ENCODE data around the gene SOX13.
A peak's percentile ranks its signal among the peaks of the same experiment; 100 is the strongest.

SOX13 gene

DNA sequence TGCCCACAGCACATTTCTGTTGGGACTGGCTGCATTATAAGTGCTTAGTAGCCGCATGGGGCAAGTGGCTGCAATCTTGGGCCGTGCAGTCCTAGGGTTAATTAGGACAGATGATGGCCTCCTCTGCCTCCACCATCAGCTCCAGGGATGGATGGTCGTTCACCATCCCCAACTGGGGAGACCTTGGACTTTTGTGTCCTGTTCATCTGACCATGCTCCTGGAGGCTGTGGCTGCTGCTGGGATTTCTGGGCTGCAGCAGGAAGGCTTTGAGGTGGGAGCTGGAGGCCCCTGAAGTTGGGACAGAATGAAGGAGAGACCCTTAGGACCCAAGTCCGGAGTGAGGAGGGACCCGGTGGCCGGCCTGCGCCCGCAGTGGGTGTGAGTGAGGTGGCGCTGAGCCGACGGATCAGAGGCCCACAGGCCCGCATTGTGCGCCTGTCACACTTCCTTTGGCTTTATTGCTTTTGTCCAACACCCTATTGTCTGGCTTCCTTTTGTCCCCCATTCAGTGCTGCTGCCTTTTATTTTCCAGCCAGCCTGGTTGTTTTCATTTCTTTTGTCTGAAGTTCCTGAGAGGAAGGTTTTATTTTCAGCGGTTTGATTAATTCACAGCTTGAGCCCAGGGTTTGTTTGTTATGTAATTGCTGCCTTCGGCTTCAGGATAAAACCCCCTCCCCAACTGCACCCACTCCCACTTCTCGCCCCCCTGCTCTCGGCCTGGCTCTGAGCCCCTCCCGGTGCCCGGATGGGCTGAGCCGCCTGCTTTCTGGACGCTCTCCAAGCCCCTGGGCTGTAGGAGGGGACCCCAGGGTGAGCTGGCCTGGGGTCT lies 35.6 kb downstream of the SOX13 start:
- DNase-seq = no peak

DNA sequence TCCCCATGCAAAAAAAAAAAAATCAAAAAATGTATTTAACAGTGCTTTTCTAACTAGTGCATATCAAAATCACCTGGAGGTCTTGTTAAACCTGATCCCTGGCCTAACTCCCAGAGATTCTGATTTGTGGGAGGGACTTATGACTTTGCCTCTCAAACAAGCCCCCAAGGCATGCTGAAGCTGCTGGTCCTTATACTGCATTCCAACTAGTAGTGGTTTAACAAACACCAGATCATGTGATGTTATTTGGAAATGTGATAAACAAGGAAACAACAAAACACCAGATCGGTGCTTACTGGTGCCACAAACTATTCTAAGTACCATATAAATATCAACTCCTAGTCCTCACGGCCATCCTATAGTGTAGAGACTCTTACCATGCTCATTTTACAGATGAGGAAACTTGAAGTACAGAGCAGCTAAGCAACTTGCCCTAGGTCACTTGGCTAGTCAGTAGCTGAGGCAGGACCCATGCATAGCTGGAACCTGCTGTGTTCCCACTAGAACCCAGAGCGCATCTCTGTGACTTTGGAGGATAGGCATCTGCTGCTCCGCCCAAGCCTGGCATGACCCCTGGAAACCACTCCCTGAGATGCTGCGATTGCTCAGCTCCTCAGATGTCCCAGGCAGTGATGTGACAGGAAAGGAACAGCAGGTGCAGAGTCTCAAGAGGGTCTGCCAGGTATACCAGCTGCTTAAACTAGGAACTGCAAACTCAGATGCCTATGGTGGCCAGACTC lies 38.1 kb downstream of the SOX13 start:
- DNase-seq = no peak

DNA sequence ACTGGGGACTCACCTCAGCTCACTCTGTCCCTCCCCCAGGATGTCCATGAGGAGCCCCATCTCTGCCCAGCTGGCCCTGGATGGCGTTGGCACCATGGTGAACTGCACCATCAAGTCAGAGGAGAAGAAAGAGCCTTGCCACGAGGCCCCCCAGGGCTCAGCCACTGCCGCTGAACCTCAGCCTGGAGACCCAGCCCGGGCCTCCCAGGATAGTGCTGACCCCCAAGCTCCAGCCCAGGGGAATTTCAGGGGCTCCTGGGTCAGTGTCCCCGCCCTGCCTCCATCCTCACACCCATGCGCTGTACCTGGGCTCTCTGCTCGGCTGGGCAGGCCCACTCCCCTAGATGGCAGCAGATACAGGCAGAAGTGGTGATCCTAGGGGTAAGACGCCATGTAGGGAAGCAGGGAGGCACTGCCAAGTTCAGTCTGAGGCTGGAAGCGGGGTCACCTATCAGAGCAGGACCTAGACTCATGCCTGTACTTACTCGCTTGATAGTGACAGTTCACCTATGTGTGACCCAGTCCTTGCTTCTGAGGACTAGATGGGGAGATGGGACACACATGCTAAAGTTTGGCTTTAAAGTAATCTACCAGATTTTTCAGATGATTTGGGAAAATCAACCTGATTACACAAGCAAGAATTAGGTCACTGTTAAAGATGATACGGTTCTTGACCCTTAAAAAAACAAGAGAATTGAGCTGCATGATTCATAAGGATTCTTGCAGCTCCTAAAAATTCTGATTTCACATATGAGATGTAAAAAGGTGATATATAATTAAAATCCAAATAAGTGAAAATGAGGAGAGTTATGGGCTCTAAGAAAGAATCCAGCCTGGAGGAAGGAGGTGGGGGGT lies 40.2 kb downstream of the SOX13 start:
- no peak for DNase-seq

DNA sequence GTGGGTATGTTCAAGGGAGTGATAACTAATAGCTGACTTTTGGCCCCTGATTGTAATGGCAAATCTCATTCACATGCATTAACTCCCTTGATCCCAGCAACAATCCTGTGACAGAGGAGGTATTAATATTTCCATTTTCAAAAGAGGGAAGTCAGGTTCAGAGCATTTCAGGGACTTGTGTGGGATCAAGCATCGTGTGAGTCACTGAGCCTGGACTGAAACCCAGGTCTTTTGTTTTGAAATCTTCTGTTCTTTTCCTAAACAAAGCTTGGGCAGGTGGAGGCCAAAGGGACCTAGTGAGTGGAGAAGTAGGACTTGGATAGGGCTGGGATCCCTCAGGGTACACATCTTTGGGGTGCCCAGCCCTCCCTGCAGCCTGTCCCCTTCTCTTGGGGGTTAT lies 41.0 kb downstream of the SOX13 start:
- DNase-seq = no peak

DNA sequence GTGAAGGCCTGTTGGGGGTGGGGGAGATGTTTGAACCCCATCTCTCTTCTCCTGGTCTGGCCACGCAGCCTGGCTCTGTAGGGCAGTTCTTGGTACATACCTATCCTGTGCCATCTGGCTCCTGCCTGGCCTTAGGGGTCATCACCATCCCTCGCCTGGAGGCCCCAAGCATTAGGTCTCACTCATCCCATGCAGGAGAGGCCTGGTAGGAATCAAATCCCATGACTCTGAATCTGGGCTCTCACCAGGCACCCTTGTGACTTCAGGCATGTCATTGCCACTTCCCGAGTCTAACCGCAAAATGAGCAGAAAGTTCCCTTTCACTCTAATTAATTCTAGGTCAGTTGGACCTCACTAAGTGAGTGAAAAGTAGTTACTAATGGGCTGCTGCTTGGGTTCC lies 41.7 kb downstream of the SOX13 start:
- peak; percentile 18 for DNase-seq

DNA sequence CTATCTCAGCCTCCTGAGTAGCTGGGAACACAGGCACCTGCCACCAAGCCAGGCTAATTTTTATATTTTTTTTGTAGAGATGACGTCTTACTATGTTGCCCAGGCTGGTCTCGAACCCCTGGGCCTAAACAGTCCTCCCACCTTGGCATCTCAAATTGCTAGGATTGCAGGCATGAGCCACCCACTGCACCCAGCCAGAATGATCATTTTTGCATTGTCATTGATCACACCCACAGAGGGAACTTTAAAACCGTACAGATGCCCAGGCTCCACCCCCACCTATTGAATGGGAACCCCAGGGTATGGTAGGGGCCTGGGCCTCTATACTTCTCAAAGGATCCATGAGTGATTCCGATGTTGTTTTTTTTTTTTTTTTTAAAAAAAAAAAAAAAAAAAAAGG lies 42.2 kb downstream of the SOX13 start:
- DNase-seq = peak; percentile 30

DNA sequence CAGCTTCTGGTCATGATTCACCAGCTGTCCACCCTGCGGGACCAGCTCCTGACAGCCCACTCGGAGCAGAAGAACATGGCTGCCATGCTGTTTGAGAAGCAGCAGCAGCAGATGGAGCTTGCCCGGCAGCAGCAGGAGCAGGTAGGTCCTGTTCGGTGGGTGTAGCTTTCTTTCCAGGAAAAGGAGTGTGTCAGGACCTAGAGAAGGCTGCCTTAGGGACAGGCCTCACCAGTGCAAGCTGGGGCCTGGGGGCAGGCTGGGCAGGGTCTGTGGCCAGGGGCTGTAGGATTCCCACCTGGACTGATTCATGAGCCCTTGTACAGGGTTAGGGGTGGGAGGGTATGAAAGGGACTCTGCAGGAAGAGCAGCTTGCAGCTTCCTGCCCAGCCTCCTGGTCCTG lies 43.6 kb downstream of the SOX13 start:
- DNase-seq = no peak

DNA sequence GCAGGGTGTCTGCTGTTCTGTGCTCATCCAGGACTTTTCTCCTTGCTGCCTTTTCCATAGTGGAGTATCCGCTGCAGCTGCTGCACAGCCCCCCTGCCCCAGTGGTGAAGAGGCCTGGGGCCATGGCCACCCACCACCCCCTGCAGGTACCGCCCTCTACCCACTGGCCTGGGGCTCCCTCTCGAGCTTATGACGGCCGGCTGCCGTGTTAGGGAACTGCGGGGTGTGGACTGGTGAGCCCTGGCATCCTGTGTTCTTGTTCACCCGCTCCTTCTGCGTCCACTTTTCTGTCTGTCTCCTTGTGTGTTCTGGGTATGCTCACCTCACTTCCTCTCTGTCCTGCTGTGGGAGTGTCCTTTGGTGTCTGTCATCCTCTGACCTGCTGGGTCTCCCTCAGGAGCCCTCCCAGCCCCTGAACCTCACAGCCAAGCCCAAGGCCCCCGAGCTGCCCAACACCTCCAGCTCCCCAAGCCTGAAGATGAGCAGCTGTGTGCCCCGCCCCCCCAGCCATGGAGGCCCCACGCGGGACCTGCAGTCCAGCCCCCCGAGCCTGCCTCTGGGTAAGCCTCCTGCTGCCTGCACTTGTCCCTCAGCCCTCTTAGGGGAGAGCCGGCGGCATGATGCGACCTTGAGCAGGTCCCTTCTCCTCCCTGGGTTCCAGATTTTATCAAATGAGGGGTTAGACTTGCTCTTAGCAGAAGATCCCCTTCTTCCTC lies 49.1 kb downstream of the SOX13 start:
- DNase-seq = no peak

DNA sequence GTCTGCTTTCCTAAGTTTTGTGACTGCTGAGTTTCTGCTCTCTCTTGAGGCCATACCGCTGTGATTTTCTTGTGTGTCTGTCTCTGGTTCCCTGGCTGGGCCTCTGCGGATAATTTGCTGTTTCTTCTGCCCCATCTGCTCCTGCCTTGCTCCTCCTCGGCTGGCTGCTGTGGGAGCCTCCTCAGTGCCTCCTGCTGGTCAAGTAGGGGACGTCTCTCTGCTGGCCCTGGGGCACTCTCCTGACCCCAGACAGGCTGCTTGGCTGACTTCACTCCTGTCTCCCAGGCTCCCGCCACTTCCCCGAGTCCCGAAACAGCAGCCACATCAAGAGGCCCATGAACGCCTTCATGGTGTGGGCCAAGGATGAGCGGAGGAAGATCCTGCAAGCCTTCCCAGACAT lies 50.5 kb downstream of the SOX13 start:
- peak; percentile 46 for DNase-seq

DNA sequence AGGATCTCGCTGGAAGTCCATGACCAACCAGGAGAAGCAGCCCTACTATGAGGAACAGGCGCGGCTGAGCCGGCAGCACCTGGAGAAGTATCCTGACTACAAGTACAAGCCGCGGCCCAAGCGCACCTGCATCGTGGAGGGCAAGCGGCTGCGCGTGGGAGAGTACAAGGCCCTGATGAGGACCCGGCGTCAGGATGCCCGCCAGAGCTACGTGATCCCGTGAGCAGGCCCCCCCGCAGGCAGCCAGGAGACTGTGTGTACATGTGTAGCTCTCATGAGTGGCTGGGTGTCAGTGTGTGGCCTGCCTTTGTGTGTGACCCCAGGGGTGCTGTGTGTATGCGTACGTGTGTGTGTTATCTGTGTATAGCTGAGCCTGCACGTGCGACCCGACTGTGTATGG lies 51.7 kb downstream of the SOX13 start:
- no peak for DNase-seq

DNA sequence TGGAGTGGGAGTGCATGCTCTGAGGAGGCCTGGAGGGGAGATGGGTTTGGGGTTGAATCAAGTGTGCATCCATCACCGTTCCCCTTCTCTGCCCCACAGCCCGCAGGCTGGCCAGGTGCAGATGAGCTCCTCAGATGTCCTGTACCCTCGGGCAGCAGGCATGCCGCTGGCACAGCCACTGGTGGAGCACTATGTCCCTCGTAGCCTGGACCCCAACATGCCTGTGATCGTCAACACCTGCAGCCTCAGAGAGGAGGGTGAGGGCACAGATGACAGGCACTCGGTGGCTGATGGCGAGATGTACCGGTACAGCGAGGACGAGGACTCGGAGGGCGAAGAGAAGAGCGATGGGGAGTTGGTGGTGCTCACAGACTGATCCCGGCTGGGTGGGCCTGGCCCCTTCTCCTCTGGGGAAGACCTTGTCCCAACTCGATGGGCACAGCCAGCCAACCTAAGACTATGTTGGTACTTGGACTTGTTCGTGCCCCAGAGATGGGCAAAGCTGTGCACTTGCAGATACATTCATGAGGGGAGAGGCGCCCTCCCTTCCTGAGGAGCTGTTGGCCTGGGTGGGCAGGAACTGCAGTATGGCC lies 52.9 kb downstream of the SOX13 start:
- DNase-seq = no peak

DNA sequence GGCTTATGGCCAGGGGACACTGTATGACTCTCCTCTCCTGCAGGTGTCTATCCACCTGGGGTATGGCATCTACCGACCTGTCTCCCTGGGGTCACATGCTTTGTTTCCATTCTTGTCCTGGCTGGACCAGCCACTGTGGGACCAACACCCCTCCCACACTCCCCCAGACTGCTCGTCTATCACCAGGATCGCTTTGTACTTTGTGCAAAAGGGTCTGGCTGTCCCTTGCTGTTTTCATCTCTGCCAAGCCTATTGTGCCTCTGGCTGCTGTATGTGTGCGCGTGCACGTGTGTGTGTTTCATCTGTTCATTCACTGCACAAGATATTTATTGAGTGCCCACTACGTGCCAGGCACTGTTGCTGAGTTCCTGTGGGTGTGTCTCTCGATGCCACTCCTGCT lies 53.5 kb downstream of the SOX13 start:
- DNase-seq = no peak

DNA sequence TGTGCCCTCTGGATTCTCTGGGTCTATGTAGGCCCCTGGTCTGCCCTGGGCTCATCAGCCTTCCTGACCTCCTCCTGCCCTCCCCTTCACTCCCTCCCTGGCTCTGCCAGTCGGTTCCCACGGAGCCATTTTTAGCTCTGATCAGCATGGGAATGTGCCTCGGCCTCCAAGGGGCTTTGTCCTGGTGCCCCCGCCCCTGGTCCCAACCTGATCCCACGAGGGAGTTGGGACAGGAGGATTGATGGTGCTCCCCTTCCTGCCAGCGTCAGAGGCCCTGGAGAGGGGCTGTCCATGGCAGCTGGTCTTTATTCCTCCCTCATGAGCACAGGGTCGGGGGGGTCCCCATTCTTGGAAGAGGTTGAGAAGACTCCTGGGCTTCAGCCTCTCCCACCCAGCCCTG lies 54.0 kb downstream of the SOX13 start:
- DNase-seq = no peak

DNA sequence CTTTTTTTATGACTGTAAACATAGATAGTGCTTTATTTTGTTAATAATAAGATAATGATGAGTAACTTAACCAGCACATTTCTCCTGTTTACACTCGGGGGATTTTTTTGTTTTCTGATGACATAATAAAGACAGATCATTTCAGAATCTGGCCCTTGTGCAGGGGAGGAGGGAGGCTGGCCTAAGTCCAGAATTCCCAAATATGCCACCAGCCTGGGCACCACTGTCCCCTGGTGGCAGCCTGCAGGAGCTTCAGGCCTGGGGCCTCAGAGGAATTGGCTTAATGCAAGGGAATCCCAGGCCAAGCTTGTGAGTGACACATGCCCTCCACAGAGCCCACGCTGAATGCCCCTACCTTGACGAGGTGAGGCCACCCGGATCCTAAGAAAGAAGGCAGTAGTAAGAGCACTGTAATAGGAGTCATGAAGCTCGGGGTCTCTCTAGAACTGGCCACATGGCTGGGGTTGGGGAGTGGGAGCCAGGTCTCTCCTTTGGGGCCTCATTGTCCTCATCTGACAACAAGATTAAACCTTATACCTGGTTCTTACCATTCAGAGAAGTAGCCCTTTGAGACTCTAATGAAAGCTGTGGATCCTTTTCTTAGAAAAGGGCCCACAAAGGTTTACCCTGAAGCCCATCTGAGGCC lies 54.8 kb downstream of the SOX13 start:
- peak; percentile 77 for DNase-seq

DNA sequence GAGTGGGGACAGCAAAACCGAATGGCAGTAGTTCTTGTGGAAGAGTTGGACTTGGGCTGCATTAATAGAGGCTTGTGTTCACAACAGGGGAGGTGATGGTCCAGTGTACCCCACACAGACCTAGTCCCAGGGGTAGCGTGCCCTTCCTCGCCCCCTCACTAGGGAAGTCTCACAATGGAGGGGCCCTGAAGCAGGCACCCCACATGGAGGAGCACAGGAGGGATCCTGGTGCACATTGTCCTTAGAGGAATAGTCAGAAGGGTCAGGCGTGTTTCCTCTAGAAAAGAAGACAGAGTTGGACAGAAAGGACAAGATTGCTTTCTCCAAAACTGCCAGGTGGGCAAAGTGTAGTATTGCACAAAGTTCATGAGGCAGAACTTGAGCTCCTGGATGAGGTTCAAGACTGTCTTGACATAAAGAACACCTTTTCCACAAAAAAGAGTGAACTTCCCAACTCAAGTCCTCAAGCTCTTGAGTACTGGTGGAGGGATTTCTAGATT lies 55.6 kb downstream of the SOX13 start:
- no peak for DNase-seq

DNA sequence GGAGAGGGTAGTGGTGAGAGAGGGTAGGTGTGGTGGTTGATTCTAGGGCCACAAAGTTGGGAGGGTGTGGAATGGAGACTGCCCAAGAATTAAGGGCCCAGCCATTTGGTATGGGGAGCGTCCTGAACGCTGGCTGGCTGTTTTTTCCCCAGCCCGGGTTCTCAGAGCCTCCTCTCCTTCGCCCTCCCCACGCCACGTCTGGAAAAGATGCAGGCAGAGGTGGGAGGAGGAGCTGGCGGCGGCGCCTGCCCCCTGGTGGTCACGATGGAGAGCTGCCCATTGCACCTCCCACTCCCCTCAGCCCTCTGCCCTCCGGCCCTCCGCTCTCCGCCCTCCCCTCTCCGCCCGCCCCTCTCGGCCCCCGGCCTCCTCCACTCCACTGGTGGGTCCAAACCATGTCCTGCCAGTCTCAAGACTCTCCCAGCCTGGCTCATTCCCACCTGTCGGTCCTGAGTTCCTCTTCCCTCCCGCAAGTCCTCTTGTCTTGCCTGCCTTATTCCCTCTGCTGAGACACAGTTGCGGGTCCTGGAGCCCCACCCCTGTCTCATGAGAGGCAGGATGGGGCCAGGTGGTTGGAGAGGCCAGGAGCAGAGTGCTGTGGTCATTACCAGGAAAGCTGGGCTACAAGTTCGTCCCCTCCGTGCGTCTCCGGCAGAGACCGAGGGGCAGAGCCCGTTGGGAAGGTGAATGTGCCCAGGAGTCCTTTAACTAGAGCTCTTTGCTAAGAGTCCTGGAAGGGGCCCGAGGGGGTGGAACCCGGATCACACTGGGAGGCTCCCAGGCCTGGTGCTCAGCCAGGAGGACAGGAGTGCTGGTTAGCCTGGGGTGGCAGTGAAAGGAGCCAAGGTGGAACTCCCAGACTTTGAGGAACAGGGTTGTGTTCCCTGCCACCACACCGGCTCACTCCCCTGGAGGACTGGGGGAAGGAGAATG lies 56.3 kb downstream of the SOX13 start:
- peak; percentile 73 for DNase-seq

DNA sequence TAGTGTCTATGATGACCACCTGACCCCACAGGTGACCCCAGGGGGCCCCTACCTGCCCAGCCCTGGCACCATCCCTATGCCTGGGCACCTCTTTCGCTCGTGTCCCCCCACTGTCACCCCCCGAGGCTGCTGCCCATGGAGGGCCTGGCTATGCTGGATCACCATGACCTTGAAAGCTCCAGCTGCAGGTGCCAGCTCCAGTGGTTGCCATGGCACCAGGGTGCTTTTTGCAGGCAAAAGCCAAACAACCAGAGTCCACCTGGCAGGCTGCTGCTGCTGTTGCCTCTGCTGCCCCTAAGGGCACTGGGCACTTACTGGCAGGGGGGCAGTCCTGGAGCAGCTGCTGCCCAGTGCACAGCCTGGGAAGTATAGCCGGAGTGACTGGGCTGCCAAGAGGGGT lies 57.3 kb downstream of the SOX13 start:
- no peak for DNase-seq

DNA sequence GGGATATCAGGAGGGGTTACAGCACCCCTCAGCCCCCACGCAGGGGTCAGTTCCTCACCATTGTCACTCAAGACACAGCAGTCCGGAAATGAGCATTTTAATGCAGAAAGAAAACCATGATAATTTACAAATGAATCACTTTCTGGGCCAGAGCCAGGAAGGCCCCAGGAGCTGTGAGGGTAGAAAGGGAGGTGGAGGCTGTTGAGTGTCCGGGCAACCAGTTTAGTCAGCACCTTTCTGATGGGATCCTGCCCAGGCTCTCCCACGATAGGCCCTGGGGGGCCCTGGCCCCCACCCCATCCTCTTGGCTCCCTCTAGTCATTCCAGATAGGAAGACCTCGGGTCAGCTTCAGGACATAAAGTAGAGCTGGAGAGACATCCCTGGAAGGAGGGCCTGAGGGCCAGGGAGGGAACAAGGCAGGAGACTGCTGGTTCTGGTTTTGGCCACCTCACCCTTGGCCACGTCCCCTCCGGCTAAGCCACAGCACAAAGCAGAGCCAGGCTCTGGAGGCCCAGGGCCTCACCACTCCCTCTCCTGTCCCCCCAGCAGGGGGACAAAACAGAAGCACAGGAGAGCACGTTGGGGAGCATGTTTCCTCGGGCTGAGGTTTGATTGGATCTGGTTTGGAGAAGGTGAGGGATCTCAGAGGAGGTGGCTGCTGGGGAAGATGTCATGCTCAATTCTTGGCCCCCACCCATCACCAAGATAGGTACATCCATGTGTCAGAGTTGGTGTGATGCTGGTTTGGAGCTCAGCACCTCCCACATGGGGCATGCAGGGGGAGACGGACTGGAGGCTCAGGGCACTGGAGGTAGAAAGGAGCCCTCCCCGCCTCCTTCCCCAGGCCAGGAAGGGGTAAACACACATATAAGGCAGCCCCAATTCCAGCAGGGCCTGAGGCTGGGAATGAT lies 58.3 kb downstream of the SOX13 start:
- DNase-seq = peak; percentile 40

DNA sequence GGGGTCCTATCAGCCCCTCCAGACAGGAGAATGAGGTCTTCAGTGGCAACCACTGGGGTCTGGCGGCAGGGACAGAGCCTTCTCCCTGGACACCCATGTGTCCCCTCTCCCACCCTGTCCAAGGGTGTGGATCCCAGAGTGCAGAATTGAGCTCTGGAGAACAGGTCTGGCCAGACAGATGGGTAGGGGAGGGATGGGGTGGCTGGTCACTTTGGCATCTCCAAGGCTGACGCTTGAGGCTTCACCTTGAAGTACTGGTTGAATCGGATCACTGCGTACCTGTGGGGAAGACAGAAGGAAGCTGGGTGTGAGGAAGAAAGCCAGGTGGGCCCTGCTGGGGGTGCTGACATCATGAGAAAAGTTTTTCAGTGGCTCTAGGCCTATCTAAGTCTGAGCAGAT lies 59.1 kb downstream of the SOX13 start:
- DNase-seq = no peak
